Measurements from ENCODE around the gene PTPRN2. TPM values are rescaled to one million over a fixed set of nuclear protein-coding genes. Genes with fewer than 3 reads are reported as not detected.
"Not testable (repeated sequence)": the region's sequence is repeated elsewhere in the genome, so short reads cannot be mapped to it uniquely, and the experiment has no call there.

The PTPRN2 gene
- total RNA-seq, 1 donor from 2014 or later = 15.4 TPM

- TF ChIP-seq, protein P1, sequence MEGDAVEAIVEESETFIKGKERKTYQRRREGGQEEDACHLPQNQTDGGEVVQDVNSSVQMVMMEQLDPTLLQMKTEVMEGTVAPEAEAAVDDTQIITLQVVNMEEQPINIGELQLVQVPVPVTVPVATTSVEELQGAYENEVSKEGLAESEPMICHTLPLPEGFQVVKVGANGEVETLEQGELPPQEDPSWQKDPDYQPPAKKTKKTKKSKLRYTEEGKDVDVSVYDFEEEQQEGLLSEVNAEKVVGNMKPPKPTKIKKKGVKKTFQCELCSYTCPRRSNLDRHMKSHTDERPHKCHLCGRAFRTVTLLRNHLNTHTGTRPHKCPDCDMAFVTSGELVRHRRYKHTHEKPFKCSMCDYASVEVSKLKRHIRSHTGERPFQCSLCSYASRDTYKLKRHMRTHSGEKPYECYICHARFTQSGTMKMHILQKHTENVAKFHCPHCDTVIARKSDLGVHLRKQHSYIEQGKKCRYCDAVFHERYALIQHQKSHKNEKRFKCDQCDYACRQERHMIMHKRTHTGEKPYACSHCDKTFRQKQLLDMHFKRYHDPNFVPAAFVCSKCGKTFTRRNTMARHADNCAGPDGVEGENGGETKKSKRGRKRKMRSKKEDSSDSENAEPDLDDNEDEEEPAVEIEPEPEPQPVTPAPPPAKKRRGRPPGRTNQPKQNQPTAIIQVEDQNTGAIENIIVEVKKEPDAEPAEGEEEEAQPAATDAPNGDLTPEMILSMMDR (conservative IDR thresholded peaks at IDR 0.05) = no peak
- peaks cover 4% of the 10 kb centered on the region for H3K9me3 Mint-ChIP-seq
These were observed 649.4 kb downstream of the PTPRN2 start for GRCh38 chr7:157938211-157938610.

DNA sequence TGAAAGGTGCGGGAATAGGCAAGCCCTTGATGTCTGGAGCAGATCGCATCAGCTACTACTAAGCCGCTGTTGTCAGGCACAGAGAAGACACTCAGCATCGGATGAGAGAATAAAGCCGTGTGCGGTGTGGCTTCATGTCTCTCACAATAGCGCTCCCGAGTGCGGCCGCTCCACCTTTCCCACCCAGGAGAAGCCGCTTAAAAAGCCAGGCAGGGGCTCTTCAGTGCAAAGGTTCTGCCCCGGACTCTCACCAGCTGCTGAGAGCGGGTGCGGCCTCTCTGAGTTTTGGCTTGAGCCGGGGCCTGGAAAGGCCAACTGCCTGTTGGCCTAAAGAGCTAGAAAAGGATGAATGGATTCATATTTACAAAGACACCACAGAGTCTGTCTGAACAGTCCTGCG lies 650.2 kb downstream of the PTPRN2 start:
- H3K27ac Mint-ChIP-seq = no peak overlapping the region
- no peaks in the 10 kb centered on the region for H3K4me1 Mint-ChIP-seq (ENCODE audit: unreplicated experiment)
- peaks cover 8% of the 10 kb centered on the region for H3K9me3 Mint-ChIP-seq
- H3K36me3 Mint-ChIP-seq = peaks cover 4% of the 10 kb centered on the region
- TF ChIP-seq, protein P1 (conservative IDR thresholded peaks at IDR 0.05) = no peak
- H3K4me3 Mint-ChIP-seq = no peak overlapping the region
- peaks cover 3% of the 10 kb centered on the region for H3K27me3 Mint-ChIP-seq
- DNase-seq (ENCODE audit: extremely low spot score, unreplicated experiment) = no peak

More at GRCh38 chr7:157938211-157938610, 649.4 kb downstream of the PTPRN2 start:
- no peak for DNase-seq (ENCODE audit: extremely low spot score, unreplicated experiment)
- no peak overlapping the region for H3K27ac Mint-ChIP-seq
- no peak overlapping the region for H3K4me3 Mint-ChIP-seq
- no peaks in the 10 kb centered on the region for H3K4me1 Mint-ChIP-seq (ENCODE audit: unreplicated experiment)
- no peaks in the 10 kb centered on the region for H3K27me3 Mint-ChIP-seq
- H3K36me3 Mint-ChIP-seq = no peaks in the 10 kb centered on the region

- Mint-ChIP-seq H3K9me3 (peaks cover 11% of the 10 kb centered on the region), H3K4me3 (no peak overlapping the region), H3K27me3 (peaks cover 5% of the 10 kb centered on the region), H3K27ac (no peak overlapping the region), H3K36me3 (peaks cover 4% of the 10 kb centered on the region), H3K4me1 (ENCODE audit: unreplicated experiment) (no peaks in the 10 kb centered on the region)
- TF ChIP-seq, protein P1 (conservative IDR thresholded peaks at IDR 0.05) = no peak
- no peak for DNase-seq (ENCODE audit: extremely low spot score, unreplicated experiment)
These were observed 650.6 kb downstream of the PTPRN2 start for GRCh38 chr7:157936976-157937375.

DNA sequence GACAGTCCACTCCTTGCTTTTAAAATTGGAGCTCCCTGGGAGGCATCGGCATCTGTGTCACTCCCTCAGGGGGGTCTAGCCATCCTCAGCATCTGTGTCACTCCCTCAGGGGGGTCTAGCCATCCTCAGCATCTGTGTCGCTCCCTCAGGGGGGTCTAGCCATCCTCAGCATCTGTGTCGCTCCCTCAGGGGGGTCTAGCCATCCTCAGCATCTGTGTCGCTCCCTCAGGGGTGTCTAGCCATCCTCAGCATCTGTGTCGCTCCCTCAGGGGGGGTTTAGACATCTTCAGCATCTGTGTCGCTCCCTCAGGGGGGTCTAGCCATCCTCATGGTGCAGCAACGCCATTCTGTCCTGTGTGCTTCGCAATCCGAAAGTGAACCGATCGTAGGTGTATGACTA lies 651.9 kb downstream of the PTPRN2 start:
- DNase-seq (ENCODE audit: extremely low spot score, unreplicated experiment); H3K4me3 Mint-ChIP-seq; H3K36me3 Mint-ChIP-seq; H3K27me3 Mint-ChIP-seq; H3K27ac Mint-ChIP-seq: not testable (repeated sequence)
- H3K9me3 Mint-ChIP-seq = peaks cover 11% of the 10 kb centered on the region
- H3K4me1 Mint-ChIP-seq (ENCODE audit: unreplicated experiment) = peaks cover 10% of the 10 kb centered on the region

DNA sequence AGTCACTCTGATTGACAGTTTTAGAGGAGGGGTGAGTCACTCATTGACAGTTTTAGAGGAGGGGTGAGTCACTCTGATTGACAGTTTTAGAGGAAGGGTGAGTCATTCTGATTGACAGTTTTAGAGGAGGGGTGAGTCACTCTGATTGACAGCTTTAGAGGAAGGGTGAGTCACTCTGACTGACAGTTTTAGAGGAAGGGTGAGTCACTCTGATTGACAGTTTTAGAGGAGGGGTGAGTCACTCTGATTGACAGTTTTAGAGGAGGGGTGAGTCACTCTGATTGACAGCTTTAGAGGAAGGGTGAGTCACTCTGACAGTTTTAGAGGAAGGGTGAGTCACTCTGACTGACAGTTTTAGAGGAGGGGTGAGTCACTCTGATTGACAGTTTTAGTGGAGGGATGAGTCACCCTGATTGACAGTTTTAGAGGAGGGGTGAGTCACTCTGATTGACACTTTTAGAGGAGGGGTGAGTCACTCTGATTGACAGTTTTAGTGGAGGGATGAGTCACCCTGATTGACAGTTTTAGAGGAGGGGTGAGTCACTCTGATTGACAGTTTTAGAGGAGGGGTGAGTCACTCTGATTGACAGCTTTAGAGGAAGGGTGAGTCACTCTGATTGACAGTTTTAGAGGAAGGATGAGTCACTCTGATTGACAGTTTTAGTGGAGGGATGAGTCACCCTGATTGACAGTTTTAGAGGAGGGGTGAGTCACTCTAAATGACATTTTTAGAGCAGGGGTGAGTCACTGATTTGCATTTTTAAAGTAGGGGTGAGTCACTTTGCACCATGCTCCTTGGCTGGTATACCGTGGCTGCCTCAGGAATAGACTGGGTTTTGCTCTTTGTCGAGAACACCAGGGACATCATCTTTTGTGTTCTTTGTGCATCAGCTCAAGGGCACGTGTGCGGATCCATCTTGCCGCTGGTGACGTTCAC lies 654.1 kb downstream of the PTPRN2 start:
- H3K27me3 Mint-ChIP-seq; H3K4me3 Mint-ChIP-seq; H3K36me3 Mint-ChIP-seq; H3K27ac Mint-ChIP-seq; DNase-seq (ENCODE audit: extremely low spot score, unreplicated experiment): not testable (repeated sequence)
- peaks cover 11% of the 10 kb centered on the region for H3K4me1 Mint-ChIP-seq (ENCODE audit: unreplicated experiment)
- H3K9me3 Mint-ChIP-seq = peaks cover 11% of the 10 kb centered on the region

- H3K4me3 Mint-ChIP-seq = no peak overlapping the region
- no peak for DNase-seq (ENCODE audit: extremely low spot score, unreplicated experiment)
- TF ChIP-seq, protein P1 (conservative IDR thresholded peaks at IDR 0.05) = no peak
- H3K9me3 Mint-ChIP-seq = peaks cover 11% of the 10 kb centered on the region
- H3K27me3 Mint-ChIP-seq = peaks cover 10% of the 10 kb centered on the region
- H3K36me3 Mint-ChIP-seq = peaks cover 4% of the 10 kb centered on the region
- peak overlapping the region; percentile 61 for H3K27ac Mint-ChIP-seq
- H3K4me1 Mint-ChIP-seq (ENCODE audit: unreplicated experiment) = peaks cover 11% of the 10 kb centered on the region
These were observed 655.0 kb downstream of the PTPRN2 start for GRCh38 chr7:157932498-157933218.

Measured in type B pancreatic cell (in vitro differentiated cells).